GM13976 (cell line): ENCODE measurements around the gene ETS2.

Experiments used
- DNase-seq: peaks from one replicate; pipeline ENCODE4 v3.0.0; 2012; ENCODE audit warnings: low spot score
- CTCF ChIP-seq: IDR thresholded peaks from 2 replicates; pipeline ENCODE4 v1.5.1; 2012; ENCODE audit warnings: borderline replicate concordance, mild to moderate bottlenecking; ENCODE audit not compliant: insufficient read depth; ENCODE audit errors: extremely low read depth, missing control alignments, control extremely low read depth
- in situ Hi-C: fragments of 300-500 bp; cut with MboI; formaldehyde crosslinking; loops from one replicate; pipeline ENCODE4 v1.12.0; 2022; ENCODE audit warnings: low sequenced_read_pairs, mixed read lengths, inconsistent platforms; ENCODE audit not compliant: unreplicated experiment

ETS2 gene

GRCh38 chr21:38819719-38820159 is 14.0 kb downstream of the ETS2 start:
- in situ Hi-C loops = no loop called here
- no peak for TF ChIP-seq CTCF
- no peak for DNase-seq

- no peak for DNase-seq
- in situ Hi-C loops = no loop called here
- TF ChIP-seq CTCF = no peak
Observed at GRCh38 chr21:38820471-38821239, 14.9 kb downstream of the ETS2 start.

- TF ChIP-seq CTCF = no peak
- no peak for DNase-seq
- in situ Hi-C loops = no loop called here
Observed at GRCh38 chr21:38821248-38821647, 15.5 kb downstream of the ETS2 start.

GRCh38 chr21:38821959-38822682 is 16.4 kb downstream of the ETS2 start:
- TF ChIP-seq CTCF = no peak

GRCh38 chr21:38822778-38823238 is 17.1 kb downstream of the ETS2 start:
- in situ Hi-C loops = no loop called here
- DNase-seq = no peak
- TF ChIP-seq CTCF = no peak

More at GRCh38 chr21:38821959-38822682, 16.4 kb downstream of the ETS2 start:
- DNase-seq = no peak
- in situ Hi-C loops = no loop called here

GRCh38 chr21:38823737-38824123 is 18.0 kb downstream of the ETS2 start:
- DNase-seq = no peak
- TF ChIP-seq CTCF = no peak
- in situ Hi-C loops = no loop called here
